ENCODE results near the gene HTR1D. TPM values are rescaled to one million over a fixed set of nuclear protein-coding genes. Genes with fewer than 3 reads are reported as not detected.

Gene HTR1D
- total and polyA plus RNA-seq, 4 donors = 0.05 to 1.3 TPM; not detected in 2

DNA sequence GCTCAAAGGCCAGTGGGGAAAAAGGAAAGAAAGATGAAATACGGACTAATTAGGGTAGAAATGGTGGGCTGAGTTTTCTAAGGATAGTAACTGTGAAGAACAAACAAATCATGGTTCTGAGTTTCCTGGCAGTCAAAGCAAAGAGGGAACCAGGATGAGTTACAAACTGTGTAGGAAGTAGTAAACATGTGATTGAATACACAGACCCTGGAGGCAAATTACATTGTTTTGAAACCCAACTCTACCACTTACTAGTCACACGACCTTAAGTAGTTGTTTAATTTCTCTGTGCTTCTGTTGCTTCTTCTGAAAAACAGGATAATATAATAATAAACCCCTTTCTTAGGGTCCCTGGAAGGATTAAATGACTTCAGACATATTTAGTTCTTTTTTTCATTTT lies 37.4 kb downstream of the HTR1D start:
- whole genome bisulfite sequencing, 2 donors = 90 to 93% methylated on average over 2 of the region's 2 CpGs

DNA sequence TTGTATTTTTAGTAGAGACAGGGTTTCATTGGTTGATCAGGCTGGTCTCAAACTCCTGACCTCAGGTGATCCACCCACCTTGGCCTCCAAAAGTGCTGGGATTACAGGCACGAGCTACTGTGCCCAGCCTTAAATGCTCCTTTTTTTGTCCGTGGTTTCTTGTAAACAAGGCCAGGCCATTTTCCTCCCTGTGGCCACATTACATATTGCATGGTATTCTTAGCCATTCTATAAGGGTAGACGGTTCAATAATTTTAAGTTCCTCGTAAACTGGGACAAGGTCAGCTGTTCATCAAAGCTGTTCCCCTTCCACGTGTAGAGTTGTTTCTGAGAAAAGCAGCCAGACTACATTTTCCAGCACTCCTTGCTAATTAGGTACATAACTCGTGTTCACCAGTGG lies 38.4 kb downstream of the HTR1D start:
- Histone ChIP-seq H3K27ac (ENCODE audit: low read depth in 1 of 2, low read length in 2 of 2) (no peak overlapping the region), H3K36me3 (ENCODE audit: control insufficient read depth in 1 of 2, insufficient read depth in 2 of 2, low read length in 1 of 2) (no peaks in the 10 kb centered on the region), H3K27me3 (ENCODE audit: control insufficient read depth in 1 of 2, insufficient read depth in 2 of 2, low read length in 1 of 2) (no peaks in the 10 kb centered on the region), H3K4me3 (ENCODE audit: low read length in 2 of 2) (no peak overlapping the region), H3K4me1 (ENCODE audit: control insufficient read depth in 1 of 2, insufficient read depth in 2 of 2, low read length in 2 of 2) (no peaks in the 10 kb centered on the region), H3K9me3 (ENCODE audit: control insufficient read depth, low read length) (no peaks in the 10 kb centered on the region)
- intact Hi-C loops (cut with DNase I) = no loop called here
- ATAC-seq (ENCODE audit: low FRiP score) = no peak
- whole genome bisulfite sequencing, 2 donors = 64 to 67% methylated on average over 6 of the region's 6 CpGs
- DNase-seq = no peak

More for the DNA sequence above, 37.4 kb downstream of the HTR1D start:
- no peak for DNase-seq
- Histone ChIP-seq H3K9me3 (ENCODE audit: control insufficient read depth, low read length) (no peaks in the 10 kb centered on the region), H3K4me3 (ENCODE audit: low read length in 2 of 2) (no peak overlapping the region), H3K27ac (ENCODE audit: low read depth in 1 of 2, low read length in 2 of 2) (no peak overlapping the region), H3K36me3 (ENCODE audit: control insufficient read depth in 1 of 2, insufficient read depth in 2 of 2, low read length in 1 of 2) (no peaks in the 10 kb centered on the region), H3K27me3 (ENCODE audit: control insufficient read depth in 1 of 2, insufficient read depth in 2 of 2, low read length in 1 of 2) (no peaks in the 10 kb centered on the region), H3K4me1 (ENCODE audit: control insufficient read depth in 1 of 2, insufficient read depth in 2 of 2, low read length in 2 of 2) (no peaks in the 10 kb centered on the region)
- no peak for ATAC-seq (ENCODE audit: low FRiP score)
- intact Hi-C loops (cut with DNase I) = loop anchor here in 1 of 2 donors (10.0 kb wide), 1 partner anchor 205 kb away; the partner anchor contains the start of gene LACTBL1

DNA sequence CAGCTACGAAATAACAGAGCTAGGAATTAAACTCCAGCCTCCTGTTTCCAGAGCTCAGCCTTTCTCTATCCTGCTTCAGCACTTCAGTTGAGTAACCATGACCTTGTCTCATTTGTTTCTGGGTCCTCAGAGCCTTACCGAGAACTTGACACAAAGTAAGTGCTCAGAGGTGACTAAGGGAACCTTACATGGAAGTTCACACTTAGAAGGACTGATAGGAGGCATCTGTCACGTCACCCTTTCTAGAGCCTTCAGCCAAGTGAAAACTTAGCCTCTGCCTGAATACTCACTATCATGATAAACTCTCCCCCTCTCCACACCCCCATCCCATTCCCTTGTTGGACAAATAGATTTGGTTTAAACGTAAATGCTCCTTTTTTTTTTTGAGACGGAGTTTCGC lies 38.9 kb downstream of the HTR1D start:
- Histone ChIP-seq H3K36me3 (ENCODE audit: control insufficient read depth in 1 of 2, insufficient read depth in 2 of 2, low read length in 1 of 2) (no peaks in the 10 kb centered on the region), H3K4me3 (ENCODE audit: low read length in 2 of 2) (peak overlapping the region in 1 of 2 donors; percentile 79), H3K27me3 (ENCODE audit: control insufficient read depth in 1 of 2, insufficient read depth in 2 of 2, low read length in 1 of 2) (no peaks in the 10 kb centered on the region), H3K4me1 (ENCODE audit: control insufficient read depth in 1 of 2, insufficient read depth in 2 of 2, low read length in 2 of 2) (no peaks in the 10 kb centered on the region), H3K27ac (ENCODE audit: low read depth in 1 of 2, low read length in 2 of 2) (peak overlapping the region in 1 of 2 donors; percentile 66), H3K9me3 (ENCODE audit: control insufficient read depth, low read length) (no peaks in the 10 kb centered on the region)
- no peak for DNase-seq
- 60 to 68% methylated on average over 6 of the region's 6 CpGs for WGBS, 2 donors
- no peak for ATAC-seq (ENCODE audit: low FRiP score)
- intact Hi-C loops (cut with DNase I) = no loop called here

DNA sequence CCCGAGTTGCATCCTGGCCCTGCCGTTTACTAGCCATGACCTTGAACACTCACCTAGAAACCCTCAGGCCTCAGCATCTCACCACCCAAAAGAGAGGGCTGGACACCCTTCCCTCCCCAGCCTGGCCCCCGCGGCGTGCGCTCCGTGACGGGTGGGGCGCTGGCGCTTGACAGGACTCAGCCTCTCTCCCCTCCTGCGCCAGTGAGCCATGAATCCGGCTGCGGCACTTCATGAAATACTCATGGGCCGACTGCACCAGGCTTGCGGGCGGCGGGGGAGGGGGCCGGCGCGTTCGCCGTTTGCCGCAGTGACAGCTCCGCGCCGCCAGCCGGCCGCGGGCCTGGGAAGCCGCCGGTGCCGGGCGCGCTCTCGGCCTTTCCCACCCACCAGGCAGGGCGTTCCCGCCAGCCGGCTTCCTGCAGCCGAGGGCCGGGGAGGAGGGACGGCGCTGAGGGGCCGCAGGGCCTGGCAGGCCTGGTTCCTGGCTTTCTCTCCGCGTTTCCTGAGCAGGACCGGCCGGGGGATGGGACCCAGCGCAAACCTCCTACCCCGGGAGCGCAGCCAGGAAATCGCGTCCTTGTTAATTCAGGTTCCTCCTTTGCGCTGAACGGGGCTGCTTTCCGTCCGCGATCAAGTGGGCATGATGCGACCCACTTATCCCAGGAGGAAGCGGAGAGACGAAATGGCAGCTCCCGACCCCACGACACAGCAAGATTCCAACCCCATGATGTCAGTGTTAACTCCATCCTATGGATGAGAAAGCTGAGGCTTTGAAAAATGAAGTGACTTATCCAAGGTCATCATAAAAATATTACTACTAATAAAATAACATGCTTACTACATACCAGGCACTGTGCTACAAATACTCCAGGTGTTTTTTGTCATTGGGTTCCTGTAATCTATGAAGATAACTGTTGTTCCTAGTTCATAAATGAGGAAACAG lies 39.6 kb downstream of the HTR1D start:
- intact Hi-C loops (cut with DNase I) = no loop called here
- Histone ChIP-seq H3K4me3 (ENCODE audit: low read length in 2 of 2) (peak overlapping the region; percentile 40 to 79), H3K36me3 (ENCODE audit: control insufficient read depth in 1 of 2, insufficient read depth in 2 of 2, low read length in 1 of 2) (no peaks in the 10 kb centered on the region), H3K9me3 (ENCODE audit: control insufficient read depth, low read length) (no peaks in the 10 kb centered on the region), H3K27ac (ENCODE audit: low read depth in 1 of 2, low read length in 2 of 2) (peak overlapping the region; percentile 44 to 82), H3K4me1 (ENCODE audit: control insufficient read depth in 1 of 2, insufficient read depth in 2 of 2, low read length in 2 of 2) (no peaks in the 10 kb centered on the region), H3K27me3 (ENCODE audit: control insufficient read depth in 1 of 2, insufficient read depth in 2 of 2, low read length in 1 of 2) (no peaks in the 10 kb centered on the region)
- DNase-seq = peak; percentile 87 to 93
- WGBS, 2 donors = 0 to 1% methylated on average over 62 of the region's 62 CpGs
- peak; percentile 92 for ATAC-seq (ENCODE audit: low FRiP score)

DNA sequence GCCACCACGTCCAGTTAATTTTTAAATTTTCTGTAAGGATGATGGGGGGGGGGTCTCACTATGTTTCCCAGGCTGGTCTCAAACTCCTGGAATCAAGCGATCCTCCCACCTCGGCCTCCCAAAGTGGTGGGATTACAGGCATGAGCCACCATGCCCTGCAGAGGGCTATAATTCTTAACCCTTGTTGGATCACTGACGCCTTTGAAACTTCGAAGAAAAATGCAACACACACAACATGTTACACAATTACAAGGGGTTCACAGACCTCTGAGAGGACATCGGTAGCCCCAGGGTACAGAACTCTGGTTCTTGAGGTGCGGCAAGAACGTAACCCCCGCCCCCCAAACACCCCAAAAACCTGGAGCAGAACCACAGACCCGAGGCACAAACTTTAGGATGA lies 40.3 kb downstream of the HTR1D start:
- intact Hi-C loops (cut with DNase I) = no loop called here
- no peaks in the 10 kb centered on the region for H3K36me3 ChIP-seq (ENCODE audit: control insufficient read depth in 1 of 2, insufficient read depth in 2 of 2, low read length in 1 of 2)
- peak overlapping the region in 1 of 2 donors; percentile 40 for H3K4me3 ChIP-seq (ENCODE audit: low read length in 2 of 2)
- WGBS, 2 donors = 32 to 36% methylated on average over 10 of the region's 10 CpGs
- no peaks in the 10 kb centered on the region for H3K4me1 ChIP-seq (ENCODE audit: control insufficient read depth in 1 of 2, insufficient read depth in 2 of 2, low read length in 2 of 2)
- DNase-seq (no peak), ATAC-seq (ENCODE audit: low FRiP score) (no peak)
- H3K9me3 ChIP-seq (ENCODE audit: control insufficient read depth, low read length) = no peaks in the 10 kb centered on the region
- H3K27me3 ChIP-seq (ENCODE audit: control insufficient read depth in 1 of 2, insufficient read depth in 2 of 2, low read length in 1 of 2) = no peaks in the 10 kb centered on the region
- H3K27ac ChIP-seq (ENCODE audit: low read depth in 1 of 2, low read length in 2 of 2) = peak overlapping the region; percentile 44 to 82

DNA sequence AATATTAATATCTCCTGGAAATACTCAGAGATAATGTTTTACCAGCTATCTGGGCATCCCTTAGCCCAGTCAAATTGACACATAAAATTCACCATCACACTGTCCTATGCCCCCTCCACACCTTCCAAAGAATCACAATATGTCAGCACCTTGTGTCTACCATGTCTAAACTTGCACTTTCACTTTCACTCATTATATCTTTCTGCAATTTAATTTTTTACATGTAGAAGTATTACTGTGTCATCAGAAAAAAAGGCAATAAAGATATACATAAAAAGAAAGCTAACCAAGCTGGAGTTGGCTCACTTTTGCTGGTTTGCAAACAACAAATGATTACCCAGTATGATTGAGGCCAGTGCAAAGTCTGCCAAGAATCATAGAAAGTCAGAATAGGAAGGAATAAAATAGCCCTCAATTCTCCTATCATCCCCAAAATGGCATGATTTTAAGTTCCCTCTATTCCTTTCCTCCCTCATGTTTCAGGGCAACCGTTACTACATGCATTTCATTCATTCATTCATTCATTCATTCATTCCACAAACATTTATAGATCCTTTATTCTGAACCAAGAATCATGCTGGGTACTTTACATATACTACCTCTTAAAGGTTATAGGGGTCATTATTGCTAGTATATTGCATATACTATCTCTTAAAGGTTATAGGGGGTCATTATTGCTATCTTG lies 42.7 kb downstream of the HTR1D start:
- intact Hi-C loops (cut with DNase I) = no loop called here
- Histone ChIP-seq H3K9me3 (ENCODE audit: control insufficient read depth, low read length) (no peaks in the 10 kb centered on the region), H3K36me3 (ENCODE audit: control insufficient read depth in 1 of 2, insufficient read depth in 2 of 2, low read length in 1 of 2) (no peaks in the 10 kb centered on the region), H3K4me1 (ENCODE audit: control insufficient read depth in 1 of 2, insufficient read depth in 2 of 2, low read length in 2 of 2) (no peaks in the 10 kb centered on the region), H3K27me3 (ENCODE audit: control insufficient read depth in 1 of 2, insufficient read depth in 2 of 2, low read length in 1 of 2) (no peaks in the 10 kb centered on the region), H3K27ac (ENCODE audit: low read depth in 1 of 2, low read length in 2 of 2) (no peak overlapping the region), H3K4me3 (ENCODE audit: low read length in 2 of 2) (no peak overlapping the region)
- ATAC-seq (ENCODE audit: low FRiP score) = no peak
- WGBS, 2 donors = 13 to 25% methylated on average over 1 of the region's 1 CpG
- DNase-seq = no peak

DNA sequence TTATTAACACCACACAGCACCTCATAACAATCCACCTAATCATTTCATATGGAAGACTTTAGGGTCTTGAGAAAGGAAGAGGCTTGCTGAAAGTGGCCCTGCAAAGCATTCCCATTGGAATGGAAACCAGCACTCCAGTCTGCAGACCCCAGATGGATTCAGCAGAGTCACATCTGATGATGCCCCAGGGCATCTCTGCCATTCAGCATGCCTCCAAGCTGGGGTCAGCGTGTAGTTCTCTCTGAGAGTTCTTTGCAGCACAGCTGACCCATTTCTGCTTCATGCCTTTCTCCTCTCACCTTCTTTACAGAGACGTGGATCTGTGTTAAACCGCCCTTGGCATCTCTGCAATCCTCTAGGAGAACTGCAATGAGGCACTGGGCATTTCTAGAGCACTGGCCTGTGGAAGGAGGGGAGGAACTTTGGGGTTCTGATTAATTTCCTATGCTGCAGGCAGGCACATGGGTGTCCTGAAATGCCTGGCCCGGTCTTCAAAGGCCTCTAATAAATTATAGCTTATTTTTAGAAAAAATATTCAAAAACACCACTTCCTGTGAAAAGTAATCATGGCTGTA lies 46.0 kb downstream of the HTR1D start:
- Histone ChIP-seq H3K4me3 (ENCODE audit: low read length in 2 of 2) (no peak overlapping the region), H3K4me1 (ENCODE audit: control insufficient read depth in 1 of 2, insufficient read depth in 2 of 2, low read length in 2 of 2) (no peaks in the 10 kb centered on the region), H3K36me3 (ENCODE audit: control insufficient read depth in 1 of 2, insufficient read depth in 2 of 2, low read length in 1 of 2) (no peaks in the 10 kb centered on the region), H3K27ac (ENCODE audit: low read depth in 1 of 2, low read length in 2 of 2) (no peak overlapping the region), H3K27me3 (ENCODE audit: control insufficient read depth in 1 of 2, insufficient read depth in 2 of 2, low read length in 1 of 2) (no peaks in the 10 kb centered on the region), H3K9me3 (ENCODE audit: control insufficient read depth, low read length) (no peaks in the 10 kb centered on the region)
- ATAC-seq (ENCODE audit: low FRiP score) (no peak), DNase-seq (no peak)
- 37 to 42% methylated on average over 4 of the region's 4 CpGs for WGBS, 2 donors
- intact Hi-C loops (cut with DNase I) = no loop called here

DNA sequence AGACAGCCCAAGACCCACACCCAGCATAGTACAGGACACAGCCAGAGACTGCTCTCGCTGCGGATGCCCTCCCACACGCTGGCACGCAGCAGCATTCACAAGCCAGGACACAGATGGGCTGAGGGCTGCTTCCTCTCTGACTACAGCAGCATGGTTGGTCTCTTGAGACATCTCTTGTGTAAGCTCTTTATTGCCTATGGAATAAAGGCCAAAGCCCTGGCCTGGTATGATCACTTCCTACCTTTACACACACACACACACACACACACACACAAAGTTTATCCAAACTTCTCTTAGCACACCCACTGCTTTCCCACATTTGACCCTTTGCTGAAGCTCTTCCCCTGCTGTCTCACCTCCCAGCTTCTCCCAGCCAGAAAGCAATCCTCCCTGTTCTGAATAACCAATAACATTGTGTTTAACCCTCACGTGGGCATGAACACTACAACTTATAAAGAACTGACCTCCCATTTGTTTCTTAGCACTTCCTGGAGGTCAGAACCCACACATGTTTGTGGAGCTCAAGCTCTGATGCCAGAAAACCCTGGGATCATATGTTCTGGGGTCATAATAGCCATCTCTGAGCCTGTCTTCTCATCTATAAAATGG lies 47.5 kb downstream of the HTR1D start:
- no peak overlapping the region for H3K4me3 ChIP-seq (ENCODE audit: low read length in 2 of 2)
- no peaks in the 10 kb centered on the region for H3K27me3 ChIP-seq (ENCODE audit: control insufficient read depth in 1 of 2, insufficient read depth in 2 of 2, low read length in 1 of 2)
- no peaks in the 10 kb centered on the region for H3K36me3 ChIP-seq (ENCODE audit: control insufficient read depth in 1 of 2, insufficient read depth in 2 of 2, low read length in 1 of 2)
- intact Hi-C loops (cut with DNase I) = no loop called here
- peak overlapping the region in 1 of 2 donors; percentile 62 for H3K27ac ChIP-seq (ENCODE audit: low read depth in 1 of 2, low read length in 2 of 2)
- H3K9me3 ChIP-seq (ENCODE audit: control insufficient read depth, low read length) = no peaks in the 10 kb centered on the region
- H3K4me1 ChIP-seq (ENCODE audit: control insufficient read depth in 1 of 2, insufficient read depth in 2 of 2, low read length in 2 of 2) = no peaks in the 10 kb centered on the region
- peak; percentile 77 for ATAC-seq (ENCODE audit: low FRiP score)
- 22 to 27% methylated on average over 5 of the region's 5 CpGs for WGBS, 2 donors
- DNase-seq = peak; percentile 81 to 88

Measured in aorta (tissue), 5 donors.